ENCODE results near the gene LRRC45.

DNA sequence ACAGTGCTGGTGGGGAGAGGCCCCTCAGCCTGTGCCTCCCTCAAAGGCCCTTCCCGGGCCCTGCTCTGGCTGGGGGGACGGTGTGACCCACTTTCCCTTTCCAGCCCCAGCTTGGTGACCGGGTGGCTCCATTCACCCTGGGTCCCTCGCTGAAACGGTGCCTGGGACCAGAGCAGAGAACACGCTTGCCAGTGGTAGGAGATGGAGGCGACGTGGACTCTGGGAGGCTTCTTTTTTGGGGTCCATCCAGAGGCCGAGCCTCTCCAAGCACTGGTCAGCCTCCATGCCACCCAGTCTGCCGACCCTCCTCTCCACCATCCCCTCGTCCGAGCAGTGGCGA is 8.2 kb upstream of the LRRC45 start:
- TF ChIP-seq, protein P1, sequence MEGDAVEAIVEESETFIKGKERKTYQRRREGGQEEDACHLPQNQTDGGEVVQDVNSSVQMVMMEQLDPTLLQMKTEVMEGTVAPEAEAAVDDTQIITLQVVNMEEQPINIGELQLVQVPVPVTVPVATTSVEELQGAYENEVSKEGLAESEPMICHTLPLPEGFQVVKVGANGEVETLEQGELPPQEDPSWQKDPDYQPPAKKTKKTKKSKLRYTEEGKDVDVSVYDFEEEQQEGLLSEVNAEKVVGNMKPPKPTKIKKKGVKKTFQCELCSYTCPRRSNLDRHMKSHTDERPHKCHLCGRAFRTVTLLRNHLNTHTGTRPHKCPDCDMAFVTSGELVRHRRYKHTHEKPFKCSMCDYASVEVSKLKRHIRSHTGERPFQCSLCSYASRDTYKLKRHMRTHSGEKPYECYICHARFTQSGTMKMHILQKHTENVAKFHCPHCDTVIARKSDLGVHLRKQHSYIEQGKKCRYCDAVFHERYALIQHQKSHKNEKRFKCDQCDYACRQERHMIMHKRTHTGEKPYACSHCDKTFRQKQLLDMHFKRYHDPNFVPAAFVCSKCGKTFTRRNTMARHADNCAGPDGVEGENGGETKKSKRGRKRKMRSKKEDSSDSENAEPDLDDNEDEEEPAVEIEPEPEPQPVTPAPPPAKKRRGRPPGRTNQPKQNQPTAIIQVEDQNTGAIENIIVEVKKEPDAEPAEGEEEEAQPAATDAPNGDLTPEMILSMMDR (IDR thresholded peaks at IDR 0.05; ENCODE audit: low read depth, low read length), result no peak
- TF ChIP-seq POLR2A (IDR thresholded peaks at IDR 0.05; ENCODE audit: extremely low read depth, insufficient read length), result no peak
